NB4 (cell line): ENCODE results near the gene PTH2R.
"Not testable (repeated sequence)": the region's sequence is repeated elsewhere in the genome, so short reads cannot be mapped to it uniquely, and the experiment has no call there.

Source experiments
- DNase-seq: peaks from one replicate; pipeline ENCODE4 v3.0.0; 2010; ENCODE audit warnings: low read depth
- H3K4me3 ChIP-seq: one replicate; pipeline ENCODE4 v1.5.1; 2011; ENCODE audit warnings: mild to moderate bottlenecking, low read depth, low read length, moderate library complexity
- CTCF ChIP-seq: IDR thresholded peaks from one replicate; pipeline ENCODE4 v1.5.1; 2012; ENCODE audit warnings: low read depth, low read length
- MAX ChIP-seq: IDR thresholded peaks from 2 replicates; pipeline ENCODE4 v1.6.1; 2011; ENCODE audit warnings: low read depth, low read length
- MYC ChIP-seq: IDR thresholded peaks from 2 replicates; pipeline ENCODE4 v1.6.1; 2011; ENCODE audit warnings: low read depth, low read length
- POLR2A ChIP-seq: IDR thresholded peaks from 2 replicates; pipeline ENCODE4 v1.6.1; 2011; ENCODE audit warnings: mild to moderate bottlenecking; ENCODE audit not compliant: insufficient read length; ENCODE audit errors: extremely low read depth

Gene PTH2R

DNA sequence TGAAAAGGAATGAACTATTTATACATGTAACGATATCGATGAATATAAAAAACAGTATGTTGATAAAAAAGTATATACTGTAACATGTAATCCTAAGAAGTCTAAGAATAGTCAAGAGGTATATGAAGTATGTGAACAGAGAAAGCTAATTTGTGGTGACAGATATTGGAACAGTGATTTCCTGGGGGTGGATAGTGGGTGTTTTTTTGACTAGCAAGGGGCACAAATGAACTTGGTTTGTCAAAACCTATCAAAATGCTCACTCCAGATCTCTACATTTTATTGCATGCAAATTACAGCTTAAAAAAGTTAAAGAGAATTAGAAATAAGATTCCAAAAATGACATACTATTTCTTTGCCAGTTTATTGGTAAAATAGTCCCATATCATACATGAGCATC is 35.4 kb downstream of the PTH2R start:
- H3K4me3 ChIP-seq, result no peak overlapping the region
- TF ChIP-seq CTCF (no peak), MYC (no peak), MAX (no peak), POLR2A (no peak)
- no peak for DNase-seq

GRCh38 chr2:208447447-208447846 is 40.9 kb downstream of the PTH2R start:
- H3K4me3 ChIP-seq, DNase-seq: not testable (repeated sequence)

DNA sequence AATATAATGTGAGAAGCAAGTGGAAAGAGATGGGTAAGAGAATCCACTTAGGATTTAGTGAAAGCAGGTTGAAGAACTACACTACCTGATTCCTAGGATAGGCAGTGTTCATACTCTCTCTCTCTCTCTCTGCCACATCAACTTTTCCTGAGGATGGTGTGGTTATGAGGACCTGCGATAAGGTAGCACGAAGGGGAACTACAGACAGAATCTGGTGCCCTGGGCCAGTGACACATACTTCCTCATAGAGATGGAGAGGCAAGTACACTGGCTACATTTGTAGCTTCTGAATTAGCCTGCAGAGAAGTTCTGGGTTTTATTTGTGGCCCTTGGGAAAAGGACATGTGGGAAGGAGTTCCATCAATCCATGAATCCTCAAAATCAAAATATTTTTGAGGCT is 44.5 kb downstream of the PTH2R start:
- DNase-seq, result no peak

GRCh38 chr2:208454861-208455260 is 48.3 kb downstream of the PTH2R start:
- DNase-seq, result no peak
- TF ChIP-seq MYC, result no peak
- TF ChIP-seq POLR2A, result no peak
- TF ChIP-seq MAX, result no peak
- no peak for TF ChIP-seq CTCF
- no peak overlapping the region for H3K4me3 ChIP-seq

More for the DNA sequence above, 44.5 kb downstream of the PTH2R start:
- TF ChIP-seq MYC, result no peak
- TF ChIP-seq CTCF, result no peak
- no peak for TF ChIP-seq MAX
- no peak for TF ChIP-seq POLR2A
- H3K4me3 ChIP-seq, result no peak overlapping the region

GRCh38 chr2:208463721-208464120 is 57.1 kb downstream of the PTH2R start:
- DNase-seq, result no peak
- TF ChIP-seq MYC (no peak), POLR2A (no peak), MAX (no peak), CTCF (no peak)
- no peak overlapping the region for H3K4me3 ChIP-seq

- H3K4me3 ChIP-seq, result no peak overlapping the region
- DNase-seq, result no peak
- TF ChIP-seq MAX (no peak), CTCF (no peak), POLR2A (no peak), MYC (no peak)
Observed at GRCh38 chr2:208464205-208464604, 57.6 kb downstream of the PTH2R start.
